Measurements from ENCODE around the gene TRIOBP.

The TRIOBP gene

GRCh38 chr22:37771702-37772427, 75.0 kb downstream of the TRIOBP start:
- no peak for TF ChIP-seq CTCF (IDR thresholded peaks at IDR 0.05; ENCODE audit: insufficient read depth, low read depth, low read length, missing control alignments)
- no peak for DNase-seq (ENCODE audit: low read depth)
- H3K4me3 ChIP-seq (ENCODE audit: low read length) = no peak overlapping the region

- no peak for DNase-seq (ENCODE audit: low read depth)
- H3K4me3 ChIP-seq (ENCODE audit: low read length) = no peak overlapping the region
- TF ChIP-seq CTCF (IDR thresholded peaks at IDR 0.05; ENCODE audit: insufficient read depth, low read depth, low read length, missing control alignments) = no peak
Observed at GRCh38 chr22:37774728-37775127, 77.9 kb downstream of the TRIOBP start.

- H3K4me3 ChIP-seq (ENCODE audit: low read length) = no peak overlapping the region
- no peak for TF ChIP-seq CTCF (IDR thresholded peaks at IDR 0.05; ENCODE audit: insufficient read depth, low read depth, low read length, missing control alignments)
- DNase-seq (ENCODE audit: low read depth) = peak; percentile 95
Observed at GRCh38 chr22:37775785-37776638, 79.2 kb downstream of the TRIOBP start.

- H3K4me3 ChIP-seq (ENCODE audit: low read length) = peak overlapping the region; percentile 7
- no peak for TF ChIP-seq CTCF (IDR thresholded peaks at IDR 0.05; ENCODE audit: insufficient read depth, low read depth, low read length, missing control alignments)
- no peak for DNase-seq (ENCODE audit: low read depth)
Observed at GRCh38 chr22:37776639-37777005, 79.8 kb downstream of the TRIOBP start.

- peak; percentile 99 for DNase-seq (ENCODE audit: low read depth)
- H3K4me3 ChIP-seq (ENCODE audit: low read length) = no peak overlapping the region
- TF ChIP-seq CTCF (IDR thresholded peaks at IDR 0.05; ENCODE audit: insufficient read depth, low read depth, low read length, missing control alignments) = no peak
Observed at GRCh38 chr22:37777122-37777687, 80.4 kb downstream of the TRIOBP start.

GRCh38 chr22:37778370-37779009, 81.6 kb downstream of the TRIOBP start:
- no peak for DNase-seq (ENCODE audit: low read depth)
- no peak overlapping the region for H3K4me3 ChIP-seq (ENCODE audit: low read length)
- no peak for TF ChIP-seq CTCF (IDR thresholded peaks at IDR 0.05; ENCODE audit: insufficient read depth, low read depth, low read length, missing control alignments)

All from epithelial cell of esophagus (primary cell).